ENCODE results near the gene MEX3C.
A peak's percentile ranks its signal among the peaks of the same experiment; 100 is the strongest.

Gene MEX3C

DNA sequence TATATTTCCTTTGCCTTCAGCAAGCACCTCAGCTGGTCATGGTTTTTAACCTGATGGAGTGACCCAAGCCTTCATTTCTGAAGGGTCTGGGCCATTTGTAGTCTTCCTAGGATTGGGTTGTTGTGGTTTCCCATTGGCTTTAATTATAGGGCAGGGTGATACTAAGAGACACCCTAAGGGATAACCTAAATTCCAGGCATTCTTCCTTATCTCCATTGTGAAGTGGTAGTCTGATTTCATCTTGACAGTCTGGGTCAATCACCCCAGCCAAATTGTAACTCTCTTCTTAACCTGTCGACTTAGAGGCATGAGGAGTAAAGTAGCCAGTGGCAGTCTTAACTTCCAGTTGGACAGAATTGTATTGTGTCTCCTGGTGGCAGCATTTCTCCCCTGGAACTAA lies 30.2 kb upstream of the MEX3C start:
- no peak for DNase-seq (ENCODE audit: low read depth)
- TF ChIP-seq, protein P1, sequence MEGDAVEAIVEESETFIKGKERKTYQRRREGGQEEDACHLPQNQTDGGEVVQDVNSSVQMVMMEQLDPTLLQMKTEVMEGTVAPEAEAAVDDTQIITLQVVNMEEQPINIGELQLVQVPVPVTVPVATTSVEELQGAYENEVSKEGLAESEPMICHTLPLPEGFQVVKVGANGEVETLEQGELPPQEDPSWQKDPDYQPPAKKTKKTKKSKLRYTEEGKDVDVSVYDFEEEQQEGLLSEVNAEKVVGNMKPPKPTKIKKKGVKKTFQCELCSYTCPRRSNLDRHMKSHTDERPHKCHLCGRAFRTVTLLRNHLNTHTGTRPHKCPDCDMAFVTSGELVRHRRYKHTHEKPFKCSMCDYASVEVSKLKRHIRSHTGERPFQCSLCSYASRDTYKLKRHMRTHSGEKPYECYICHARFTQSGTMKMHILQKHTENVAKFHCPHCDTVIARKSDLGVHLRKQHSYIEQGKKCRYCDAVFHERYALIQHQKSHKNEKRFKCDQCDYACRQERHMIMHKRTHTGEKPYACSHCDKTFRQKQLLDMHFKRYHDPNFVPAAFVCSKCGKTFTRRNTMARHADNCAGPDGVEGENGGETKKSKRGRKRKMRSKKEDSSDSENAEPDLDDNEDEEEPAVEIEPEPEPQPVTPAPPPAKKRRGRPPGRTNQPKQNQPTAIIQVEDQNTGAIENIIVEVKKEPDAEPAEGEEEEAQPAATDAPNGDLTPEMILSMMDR (IDR thresholded peaks at IDR 0.05; ENCODE audit: insufficient read depth, low read depth, low read length, missing control alignments) = no peak
- no peak overlapping the region for H3K4me3 ChIP-seq (ENCODE audit: low read depth, low read length)

DNA sequence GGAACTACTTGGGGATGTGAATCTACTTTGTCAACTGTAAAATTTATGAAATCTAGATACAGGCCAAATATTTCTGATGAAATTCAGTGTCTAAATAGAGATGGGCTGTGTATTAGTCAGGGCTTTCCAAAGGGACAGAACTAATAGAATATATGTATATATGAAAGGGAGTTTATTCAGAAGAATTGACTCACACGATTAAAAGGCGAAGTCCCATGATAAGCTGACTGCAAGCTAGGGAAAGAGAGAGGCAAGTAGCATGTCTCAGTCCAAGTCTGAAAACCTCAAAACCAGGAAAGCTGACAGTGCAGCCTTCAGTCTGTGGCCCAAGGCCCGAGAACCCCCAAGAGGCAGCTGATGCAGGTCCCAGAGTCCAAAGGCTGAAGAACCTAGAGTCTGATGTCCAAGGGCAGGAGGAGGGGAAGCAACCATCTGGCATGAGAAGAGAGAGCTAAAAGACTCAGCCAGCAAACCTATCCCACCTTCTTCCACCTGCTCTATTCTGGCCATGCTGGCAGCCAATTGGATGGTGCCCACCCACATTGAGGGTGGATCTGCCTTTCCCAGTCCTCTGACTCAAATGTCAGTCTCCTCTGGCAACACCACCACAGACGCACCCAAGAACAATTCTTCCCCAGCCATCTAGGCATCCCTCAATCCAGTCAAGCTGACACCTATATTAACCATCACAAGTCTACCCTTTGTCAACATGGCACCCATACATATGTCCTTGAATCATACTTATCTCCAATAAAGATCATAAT lies 29.3 kb upstream of the MEX3C start:
- TF ChIP-seq, protein P1 (IDR thresholded peaks at IDR 0.05; ENCODE audit: insufficient read depth, low read depth, low read length, missing control alignments) = no peak
- DNase-seq (ENCODE audit: low read depth) = no peak

DNA sequence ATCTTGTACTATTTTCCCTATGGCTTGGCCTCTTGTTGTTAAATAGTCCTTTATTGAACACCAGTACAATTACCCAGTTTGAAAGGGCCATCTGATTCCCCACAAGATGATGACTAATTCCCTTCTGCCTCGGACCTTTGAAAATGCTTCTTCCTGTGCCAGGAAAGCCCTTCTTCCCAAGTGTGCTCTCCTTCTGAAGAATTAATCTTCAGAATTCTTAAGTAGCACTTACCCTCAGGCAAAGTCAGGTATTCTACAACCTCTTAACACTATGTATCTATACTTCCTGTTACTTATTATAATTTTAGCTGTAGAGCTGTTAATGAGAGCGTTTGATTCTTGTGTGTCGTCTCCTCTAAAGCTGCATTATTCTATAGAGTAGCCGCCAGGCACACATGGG lies 28.6 kb upstream of the MEX3C start:
- TF ChIP-seq, protein P1 (IDR thresholded peaks at IDR 0.05; ENCODE audit: insufficient read depth, low read depth, low read length, missing control alignments) = no peak
- no peak overlapping the region for H3K4me3 ChIP-seq (ENCODE audit: low read depth, low read length)
- no peak for DNase-seq (ENCODE audit: low read depth)

More for the DNA sequence above, 29.3 kb upstream of the MEX3C start:
- H3K4me3 ChIP-seq (ENCODE audit: low read depth, low read length) = no peak overlapping the region

DNA sequence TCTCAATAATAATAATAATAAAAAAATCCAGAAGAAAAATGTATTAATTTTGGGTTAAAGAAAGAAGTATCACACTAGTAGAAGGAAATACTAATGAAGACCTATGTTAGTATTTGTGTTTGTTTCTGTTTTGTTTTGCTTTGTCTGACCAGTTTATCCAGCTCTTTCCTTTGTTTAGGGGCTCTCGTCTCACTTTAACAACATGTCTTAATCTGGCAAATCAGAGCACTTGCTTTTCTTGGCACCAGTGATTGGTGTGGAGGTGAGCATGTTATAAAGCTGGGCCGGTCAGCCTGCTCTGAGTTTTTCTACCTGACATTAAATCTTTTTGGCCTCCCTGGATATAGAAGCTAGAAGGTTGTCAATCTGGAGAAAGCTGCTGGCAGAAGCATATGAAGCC lies 15.1 kb upstream of the MEX3C start:
- no peak overlapping the region for H3K4me3 ChIP-seq (ENCODE audit: low read depth, low read length)
- TF ChIP-seq, protein P1 (IDR thresholded peaks at IDR 0.05; ENCODE audit: insufficient read depth, low read depth, low read length, missing control alignments) = no peak
- DNase-seq (ENCODE audit: low read depth) = no peak

DNA sequence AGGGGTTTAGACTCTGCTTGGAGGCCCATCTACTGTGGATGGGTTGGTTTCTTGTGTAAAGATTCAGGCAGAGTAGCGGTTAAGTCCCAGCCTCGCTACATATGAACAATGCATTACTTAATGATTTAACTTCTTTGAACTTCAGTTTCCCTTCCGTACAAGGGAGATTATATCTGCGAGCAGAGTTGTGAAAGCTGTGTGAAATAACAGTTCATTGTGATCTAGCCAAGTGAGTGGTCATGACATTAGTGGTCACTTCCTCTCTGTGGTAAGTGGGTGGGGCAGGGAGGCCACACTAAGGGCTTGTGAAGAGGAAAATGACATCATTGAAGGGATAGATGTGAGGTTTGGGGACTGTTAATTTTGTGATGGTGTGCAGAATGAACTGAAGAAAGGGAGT lies 14.1 kb upstream of the MEX3C start:
- no peak overlapping the region for H3K4me3 ChIP-seq (ENCODE audit: low read depth, low read length)
- TF ChIP-seq, protein P1 (IDR thresholded peaks at IDR 0.05; ENCODE audit: insufficient read depth, low read depth, low read length, missing control alignments) = no peak
- DNase-seq (ENCODE audit: low read depth) = peak; percentile 85

DNA sequence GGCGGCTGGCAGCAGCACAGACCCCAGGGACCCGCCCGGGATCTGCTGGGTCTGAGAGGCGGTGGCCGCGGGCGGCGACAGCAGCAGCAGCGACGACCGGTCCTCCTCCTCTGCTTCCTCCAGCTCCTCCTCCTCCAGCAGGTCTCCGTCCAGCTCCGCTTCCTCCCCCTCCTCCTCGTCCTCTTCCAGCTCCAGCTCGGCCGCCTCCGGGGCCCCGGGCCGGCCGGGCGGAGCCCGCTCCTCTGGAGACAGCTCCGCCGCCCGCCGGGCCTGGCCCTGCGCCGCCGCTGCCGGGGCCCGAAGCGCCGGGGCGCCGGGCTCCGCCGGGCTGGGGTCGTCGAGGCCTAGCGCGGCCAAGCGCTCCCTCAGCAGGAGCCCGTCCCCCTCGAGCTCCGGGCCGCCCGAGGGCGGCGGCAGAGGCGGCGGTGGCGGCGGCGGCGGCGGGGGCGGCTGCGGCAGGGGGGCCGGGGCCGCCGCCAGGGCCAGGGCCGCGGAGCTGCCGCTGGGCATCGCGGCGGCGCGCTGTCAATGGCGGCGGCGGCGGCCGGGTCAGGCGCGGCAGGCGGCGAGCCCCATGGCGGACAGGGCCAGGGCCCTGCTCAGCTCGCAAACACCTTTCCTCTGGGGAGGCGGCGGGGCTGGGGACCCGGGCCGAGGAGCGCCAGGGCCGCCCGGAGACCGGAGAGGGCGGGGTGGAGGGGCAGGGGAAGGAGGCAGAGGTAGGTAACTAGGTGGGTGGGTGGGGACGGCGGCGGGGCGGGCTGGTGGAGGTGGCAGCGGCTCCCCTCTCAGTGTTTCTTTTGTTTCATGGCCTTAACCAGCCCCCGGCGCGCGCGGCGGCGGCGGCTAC lies 445 bp downstream of the MEX3C start:
- H3K4me3 ChIP-seq (ENCODE audit: low read depth, low read length) = peak overlapping the region; percentile 64
- peak; percentile 75 for DNase-seq (ENCODE audit: low read depth)
- TF ChIP-seq, protein P1 (IDR thresholded peaks at IDR 0.05; ENCODE audit: insufficient read depth, low read depth, low read length, missing control alignments) = no peak

Data from GM12865 (cell line).